Renal cortical epithelial cell (primary cell): ENCODE measurements around the gene SSH2. TPM values are rescaled to one million over a fixed set of nuclear protein-coding genes. Genes with fewer than 3 reads are reported as not detected.
"Not testable (repeated sequence)": the region's sequence is repeated elsewhere in the genome, so short reads cannot be mapped to it uniquely, and the experiment has no call there.

Source experiments
- DNase-seq: peaks from one replicate; pipeline ENCODE4 v3.0.0-alpha.2; 2011; ENCODE audit warnings: low read depth
- total RNA-seq: library from RNA; depleted of rRNA; stranded (reverse); fragments of >200 nt; gene quantifications from 2 replicates; pipeline ENCODE4 v1.2.3, GENCODE V29; 2014

Gene SSH2
- total RNA-seq, 1 donor from 2014 or later = 48.2 TPM

- no peak for DNase-seq
Observed at GRCh38 chr17:29836643-29837042, 93.4 kb downstream of the SSH2 start.

- DNase-seq = no peak
Observed at GRCh38 chr17:29835435-29836351, 94.3 kb downstream of the SSH2 start.

- no peak for DNase-seq
Observed at GRCh38 chr17:29833801-29834200, 96.2 kb downstream of the SSH2 start.

GRCh38 chr17:29828676-29829284 lies 101.2 kb downstream of the SSH2 start:
- DNase-seq = no peak

- DNase-seq = no peak
Observed at GRCh38 chr17:29827179-29827578, 102.8 kb downstream of the SSH2 start.

GRCh38 chr17:29826114-29826692 lies 103.8 kb downstream of the SSH2 start:
- no peak for DNase-seq

GRCh38 chr17:29825604-29826003 lies 104.4 kb downstream of the SSH2 start:
- no peak for DNase-seq

GRCh38 chr17:29821897-29822296 lies 108.1 kb downstream of the SSH2 start:
- no peak for DNase-seq

- no peak for DNase-seq
Observed at GRCh38 chr17:29820425-29820824, 109.6 kb downstream of the SSH2 start.

- peak; percentile 64 for DNase-seq
Observed at GRCh38 chr17:29807520-29808361, 122.3 kb downstream of the SSH2 start.

- no peak for DNase-seq
Observed at GRCh38 chr17:29802246-29802645, 127.8 kb downstream of the SSH2 start.

- no peak for DNase-seq
Observed at GRCh38 chr17:29800457-29800856, 129.6 kb downstream of the SSH2 start.

- DNase-seq = no peak
Observed at GRCh38 chr17:29796652-29797051, 133.4 kb downstream of the SSH2 start.

- DNase-seq = no peak
Observed at GRCh38 chr17:29793501-29793900, 136.5 kb downstream of the SSH2 start.

- DNase-seq = no peak
Observed at GRCh38 chr17:29791336-29792080, 138.5 kb downstream of the SSH2 start.

GRCh38 chr17:29789196-29790170 lies 140.5 kb downstream of the SSH2 start:
- peak; percentile 33 for DNase-seq

- peak; percentile 38 for DNase-seq
Observed at GRCh38 chr17:29787995-29788394, 142.0 kb downstream of the SSH2 start.

GRCh38 chr17:29782917-29783316 lies 147.1 kb downstream of the SSH2 start:
- no peak for DNase-seq

- not testable (repeated sequence) for DNase-seq
Observed at GRCh38 chr17:29779812-29780190, 150.2 kb downstream of the SSH2 start.
